Heart right ventricle (tissue), 16 donors: ENCODE data around the gene TMEM54. TPM values are rescaled to one million over a fixed set of nuclear protein-coding genes. Genes with fewer than 3 reads are reported as not detected.

Experiments
- ATAC-seq, 8 donors: fragments of 200-7000 bp; cut with Tn5 transposase; one replicate each; pipeline ENCODE4 v1.9.1; 2020; ENCODE audit warnings: mild to moderate bottlenecking in 8 of 8, moderate library complexity in 8 of 8, moderate number of reproducible peaks in 1 of 8
- DNase-seq, 2 donors: peaks; one replicate each; pipeline ENCODE4 v3.0.0-alpha.2; 2020
- H3K27ac ChIP-seq, 10 donors: fragments of 200-600 bp; sonication (generic) in 2 of 10; one replicate each; pipeline versions ENCODE4 v1.5.0 to v1.8.0; 2020 to 2022; ENCODE audit warnings: mild to moderate bottlenecking in 3 of 10
- H3K27me3 ChIP-seq, 7 donors: fragments of 200-600 bp; one replicate each; pipeline ENCODE4 v1.8.0; 2021 to 2022; ENCODE audit warnings: mild to moderate bottlenecking in 2 of 7
- H3K36me3 ChIP-seq, 9 donors: fragments of 200-600 bp; sonication (generic) in 1 of 9; one replicate each; pipeline versions ENCODE4 v1.5.0 to v1.8.0; 2020 to 2022; ENCODE audit warnings: mild to moderate bottlenecking in 2 of 9
- H3K4me1 ChIP-seq, 9 donors: fragments of 200-600 bp; sonication (generic) in 1 of 9; one replicate each; pipeline versions ENCODE4 v1.5.0 to v1.8.0; 2020 to 2022; ENCODE audit warnings: mild to moderate bottlenecking in 4 of 9
- H3K4me3 ChIP-seq, 10 donors: fragments of 200-600 bp; sonication (generic) in 2 of 10; one replicate each; pipeline versions ENCODE4 v1.5.0 to v1.8.0; 2020 to 2022; ENCODE audit warnings: mild to moderate bottlenecking in 7 of 10, moderate library complexity in 2 of 10
- H3K9me3 ChIP-seq, 11 donors: fragments of 200-600 bp in 10 of 11; sonication (generic) in 2 of 11; one replicate each; pipeline versions ENCODE4 v1.5.0 to v1.8.0; 2013 to 2022; ENCODE audit warnings: mild to moderate bottlenecking in 2 of 11, control low read depth in 1 of 11, moderate library complexity in 1 of 11
- WGBS, 2 donors: extraction: QIAGEN DNeasy Blood & Tissue Kit; methylation state at CpG; one replicate each; pipeline ENCODE4 v1.1.7; 2013; ENCODE audit warnings: inconsistent platforms in 1 of 2; 5-methylcytosine and 5-hydroxymethylcytosine counted together
- intact Hi-C, 10 donors: fragments of 100-400 bp; cut with DNase I; formaldehyde crosslinking; loops; one replicate each; pipeline versions ENCODE4 v1.11.1 to v1.14.2; 2022
- polyA plus RNA-seq, 2 donors: library from polyadenylated mRNA; stranded (reverse); fragments of 200-250 nt; gene quantifications; one replicate each; pipeline ENCODE4 v1.2.3, GENCODE V29; 2013
- total RNA-seq, 10 donors: library from RNA; stranded (reverse); fragmentation: NEBNext Ultra II Directional in 3 of 10; extraction: Animal tissue kit (Norgen Biotek cat#: 25700) in 3 of 10; gene quantifications; one replicate each; pipeline versions ENCODE4 v1.2.1 to v1.2.4, GENCODE V29; 2021 to 2023
- TF ChIP-seq, protein P1 (sequence below), 9 donors: fragments of 200-600 bp; sonication (generic) in 2 of 9; IDR thresholded peaks; one replicate each; pipeline versions ENCODE4 v1.5.0 to v1.8.0; 2021 to 2022; ENCODE audit warnings: antibody characterized with exemption in 9 of 9, mild to moderate bottlenecking in 5 of 9, moderate library complexity in 1 of 9
- donor health status: Arrhythmogenic right ventricular cardiomyopathy.
- donor health status: ischemic (EF 13 %, LVEDD 7.1; RV severe dilation, severe dysfunction).
- donor health status: healthy with polysubstance abuse.
- donor health status: DM: no; HTN: yes; CAD: no.
- donor health status: DM: no; HTN: no; CAD: no.
- donor health status: ischemic (EF 25% LVEDD 6.9; RV normal size, moderate dysfunction).
- donor health status: ischemic (EF 25% LVEDD 5.7; RV mildly dilated, moderate dysfunction).
- donor health status: healthy.
- donor health status: DM: yes; HTN: yes; CAD: no.
- donor health status: Ischemic cardiomyopathy.
- donor health status: ischemic (EF 35%, LVEDD 5.7; RV mildly dilated, moderate dysfunction).
- donor health status: nonischemic (EF 11% LVEDD 7.7; RV severe dilation, severe dysfunction).
- donor health status: DM: yes; HTN: yes; CAD: no.
- donor health status: PGD.
- donor health status: ischemic (EF 29% LVEDD 5.4; RV normal size, mild dysfunction).
- donor health status: nonischemic (EF 23%, LVEDD 6.1; RV moderate dilation, normal function).

TMEM54 gene
- total and polyA plus RNA-seq, 12 donors: 4.5 to 22.5 (median 10.8) TPM

DNA sequence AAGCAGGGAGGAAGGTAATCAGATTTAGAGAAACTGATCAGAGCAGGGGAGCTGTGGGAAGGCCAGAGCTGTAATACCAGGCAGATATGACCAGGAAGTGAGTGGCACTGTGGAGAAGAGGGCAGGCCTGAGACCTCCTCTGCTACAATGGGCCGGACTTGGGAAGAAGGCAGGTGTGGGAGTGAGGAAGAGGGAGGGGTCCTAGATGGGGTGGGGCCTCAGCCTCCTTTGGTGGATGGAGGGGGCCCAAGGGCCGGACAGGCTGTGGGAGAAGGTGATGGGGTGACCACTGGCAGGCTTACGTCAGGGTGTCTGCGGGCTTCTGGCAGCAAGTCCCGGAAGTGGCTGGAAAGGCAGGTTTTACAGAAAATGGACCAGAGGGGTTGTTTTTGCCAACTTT is 19.9 kb downstream of the TMEM54 start:
- peak overlapping the region in 2 of 10 donors; percentile 37 to 69 for H3K27ac ChIP-seq
- 69 to 76% methylated on average over 5 of the region's 5 CpGs for WGBS, 2 donors
- TF ChIP-seq, protein P1, sequence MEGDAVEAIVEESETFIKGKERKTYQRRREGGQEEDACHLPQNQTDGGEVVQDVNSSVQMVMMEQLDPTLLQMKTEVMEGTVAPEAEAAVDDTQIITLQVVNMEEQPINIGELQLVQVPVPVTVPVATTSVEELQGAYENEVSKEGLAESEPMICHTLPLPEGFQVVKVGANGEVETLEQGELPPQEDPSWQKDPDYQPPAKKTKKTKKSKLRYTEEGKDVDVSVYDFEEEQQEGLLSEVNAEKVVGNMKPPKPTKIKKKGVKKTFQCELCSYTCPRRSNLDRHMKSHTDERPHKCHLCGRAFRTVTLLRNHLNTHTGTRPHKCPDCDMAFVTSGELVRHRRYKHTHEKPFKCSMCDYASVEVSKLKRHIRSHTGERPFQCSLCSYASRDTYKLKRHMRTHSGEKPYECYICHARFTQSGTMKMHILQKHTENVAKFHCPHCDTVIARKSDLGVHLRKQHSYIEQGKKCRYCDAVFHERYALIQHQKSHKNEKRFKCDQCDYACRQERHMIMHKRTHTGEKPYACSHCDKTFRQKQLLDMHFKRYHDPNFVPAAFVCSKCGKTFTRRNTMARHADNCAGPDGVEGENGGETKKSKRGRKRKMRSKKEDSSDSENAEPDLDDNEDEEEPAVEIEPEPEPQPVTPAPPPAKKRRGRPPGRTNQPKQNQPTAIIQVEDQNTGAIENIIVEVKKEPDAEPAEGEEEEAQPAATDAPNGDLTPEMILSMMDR (IDR thresholded peaks at IDR 0.05): no peak

DNA sequence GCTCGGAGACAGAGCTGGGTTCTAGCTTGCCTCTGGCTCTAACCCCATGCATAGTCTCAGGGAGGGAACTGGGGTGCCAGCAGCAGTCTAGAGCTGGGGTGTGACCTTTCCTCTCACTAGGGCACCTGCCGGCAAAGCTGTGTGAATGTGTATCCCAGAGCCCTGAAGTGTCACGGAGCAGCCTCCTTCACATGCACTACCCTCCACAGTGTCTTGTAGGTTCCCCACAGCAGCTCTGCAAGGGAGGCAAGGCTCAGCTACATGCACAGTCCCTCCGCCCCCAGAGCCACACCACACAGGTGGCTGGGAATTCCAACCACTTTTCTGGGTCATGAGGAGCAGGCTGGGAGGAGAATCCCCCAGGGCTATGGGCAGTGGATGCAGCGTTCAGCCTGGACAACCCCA is 22.6 kb downstream of the TMEM54 start:
- H3K27ac ChIP-seq: no peak overlapping the region
- ATAC-seq: no peak
- 70 to 71% methylated on average over 5 of the region's 5 CpGs for WGBS, 2 donors
- intact Hi-C loops: loop anchor here in 6 of 10 donors (5.0 to 10.0 kb wide), 4 partner anchors 54 to 364 kb away; no protein-coding TSS in a partner anchor
- no peaks in the 10 kb centered on the region for H3K9me3 ChIP-seq
- peaks cover 8 to 47% (median 26%) of the 10 kb centered on the region in 9 donors for H3K4me1 ChIP-seq
- no peak for DNase-seq
- H3K36me3 ChIP-seq: no peaks in the 10 kb centered on the region
- H3K27me3 ChIP-seq: peaks cover 0 to 14% (median 0%) of the 10 kb centered on the region in 7 donors
- TF ChIP-seq, protein P1 (IDR thresholded peaks at IDR 0.05): no peak
- H3K4me3 ChIP-seq: no peak overlapping the region

More for the DNA sequence above, 19.9 kb downstream of the TMEM54 start:
- ATAC-seq: no peak
- Histone ChIP-seq H3K4me3 (no peak overlapping the region), H3K27me3 (peaks cover 0 to 36% (median 19%) of the 10 kb centered on the region in 7 donors), H3K9me3 (no peaks in the 10 kb centered on the region), H3K4me1 (peaks cover 9 to 50% (median 31%) of the 10 kb centered on the region in 9 donors), H3K36me3 (no peaks in the 10 kb centered on the region)
- no peak for DNase-seq
- intact Hi-C loops: no loop called here

DNA sequence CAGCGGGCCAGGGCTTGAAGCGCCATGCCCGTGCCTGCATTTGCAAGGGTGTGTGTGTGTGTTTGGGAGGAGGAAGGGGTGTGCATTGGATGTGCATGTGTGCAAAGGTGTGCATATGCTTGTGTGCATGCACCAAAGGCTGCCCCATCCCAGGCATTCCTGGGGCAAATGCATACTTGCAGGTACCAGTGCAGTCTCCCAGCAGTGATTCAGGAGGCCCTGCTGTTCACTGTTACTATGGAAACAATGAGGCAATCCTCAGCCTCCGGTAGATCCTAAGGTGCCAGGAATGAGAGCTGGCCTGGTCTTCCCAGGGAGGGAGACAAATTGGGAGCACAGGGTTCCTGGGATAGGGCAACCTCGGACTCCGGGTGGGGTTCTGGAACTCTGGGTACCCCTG is 23.0 kb downstream of the TMEM54 start:
- H3K36me3 ChIP-seq: no peaks in the 10 kb centered on the region
- DNase-seq: no peak
- H3K27ac ChIP-seq: peak overlapping the region in 1 of 10 donors; percentile 23
- ATAC-seq: peak in 2 of 8 donors; percentile 3 to 5
- peaks cover 8 to 47% (median 26%) of the 10 kb centered on the region in 9 donors for H3K4me1 ChIP-seq
- H3K9me3 ChIP-seq: no peaks in the 10 kb centered on the region
- intact Hi-C loops: loop anchor here in 6 of 10 donors (5.0 to 10.0 kb wide), 4 partner anchors 53 to 363 kb away; no protein-coding TSS in a partner anchor
- H3K4me3 ChIP-seq: no peak overlapping the region
- TF ChIP-seq, protein P1 (IDR thresholded peaks at IDR 0.05): no peak
- H3K27me3 ChIP-seq: peaks cover 0 to 16% (median 0%) of the 10 kb centered on the region in 7 donors
- 59 to 60% methylated on average over 6 of the region's 6 CpGs for WGBS, 2 donors

DNA sequence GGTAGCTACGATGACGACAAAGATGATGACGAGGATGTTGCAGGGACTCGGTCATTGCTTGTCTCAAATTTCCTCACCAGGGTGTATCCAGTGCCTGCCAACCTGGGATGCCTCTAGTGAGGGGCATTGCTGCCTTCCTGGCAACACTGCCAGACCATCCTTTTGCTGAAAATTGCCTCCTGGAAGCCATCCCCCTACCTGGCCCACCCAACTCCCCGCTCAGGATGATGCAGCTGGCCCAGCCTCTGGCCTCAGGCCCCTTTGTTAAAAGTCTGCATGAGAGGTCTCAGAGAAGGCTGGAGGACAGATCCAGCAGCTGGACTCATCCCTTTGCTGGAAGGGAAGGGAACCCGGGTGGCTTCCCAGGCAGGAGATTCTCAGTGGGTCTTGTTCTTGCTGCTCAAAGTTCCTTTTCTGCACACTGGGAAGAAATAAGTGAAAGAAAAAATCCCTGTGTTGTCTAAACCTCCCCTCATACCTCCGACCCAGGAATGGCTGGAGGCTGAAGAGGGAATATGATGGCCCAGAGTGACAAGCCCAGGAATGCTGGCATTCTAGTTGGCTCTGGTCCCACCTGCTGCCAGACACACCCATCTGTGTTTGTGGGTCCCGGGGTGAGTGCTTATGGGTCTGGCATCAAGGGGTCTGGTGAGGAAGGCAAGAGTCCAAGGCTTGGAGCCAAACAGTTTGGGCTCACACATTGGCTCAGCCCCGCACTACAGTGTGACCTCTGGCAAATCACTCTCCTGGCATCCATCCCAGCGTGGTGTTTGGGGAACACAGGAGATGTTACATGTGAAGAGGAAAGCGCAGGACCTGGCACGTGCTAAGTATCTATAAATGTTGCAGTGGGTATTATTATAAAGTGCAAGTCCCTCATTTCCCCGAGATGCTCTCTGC is 23.7 kb downstream of the TMEM54 start:
- peaks cover 8 to 49% (median 31%) of the 10 kb centered on the region in 9 donors for H3K4me1 ChIP-seq
- DNase-seq (peak; percentile 59 to 80), ATAC-seq (peak in 7 of 8 donors; percentile 24 to 77 (median 55))
- peak overlapping the region in 1 of 10 donors; percentile 23 for H3K27ac ChIP-seq
- H3K27me3 ChIP-seq: peaks cover 0 to 23% (median 0%) of the 10 kb centered on the region in 7 donors
- intact Hi-C loops: loop anchor here in 6 of 10 donors (2.0 to 10.0 kb wide), 5 partner anchors 53 to 363 kb away; no protein-coding TSS in a partner anchor
- no peaks in the 10 kb centered on the region for H3K36me3 ChIP-seq
- H3K4me3 ChIP-seq: no peak overlapping the region
- TF ChIP-seq, protein P1 (IDR thresholded peaks at IDR 0.05): no peak
- no peaks in the 10 kb centered on the region for H3K9me3 ChIP-seq
- WGBS, 2 donors: 43 to 51% methylated on average over 13 of the region's 13 CpGs
